CD4-positive, alpha-beta T cell treated with Interleukin-4 for 1 hour (primary cell): ENCODE measurements around the gene AGAP1.

ENCODE experiments used
- DNase-seq, 2 donors: peaks; one replicate each; pipeline ENCODE4 v3.0.0-alpha.2; 2020 to 2022

Gene AGAP1

DNA sequence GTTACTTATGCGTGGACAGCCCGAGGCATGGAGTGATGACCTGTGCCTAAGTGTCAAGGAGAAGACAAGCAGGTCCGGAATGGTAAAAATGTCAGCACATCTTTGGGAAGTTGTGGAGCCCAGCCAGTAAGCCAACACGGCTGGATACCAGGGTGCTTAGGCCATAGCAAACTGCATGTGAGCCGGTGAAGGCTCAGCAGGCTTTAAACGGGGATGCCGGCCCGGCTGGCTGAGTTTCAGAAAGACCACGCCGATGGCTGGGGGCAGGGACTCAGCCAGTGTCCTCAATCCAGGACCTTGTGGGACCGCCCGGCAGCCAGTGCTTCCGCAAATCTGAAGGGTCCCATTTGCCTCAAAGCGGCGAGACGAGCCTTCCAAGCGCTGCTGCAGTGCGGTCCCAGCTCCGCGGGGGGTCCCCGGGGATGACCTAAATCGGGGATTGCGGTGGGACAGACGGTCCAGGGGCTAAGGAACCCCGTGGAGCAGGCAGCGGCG is 946 bp upstream of the AGAP1 start:
- no peak for DNase-seq

DNA sequence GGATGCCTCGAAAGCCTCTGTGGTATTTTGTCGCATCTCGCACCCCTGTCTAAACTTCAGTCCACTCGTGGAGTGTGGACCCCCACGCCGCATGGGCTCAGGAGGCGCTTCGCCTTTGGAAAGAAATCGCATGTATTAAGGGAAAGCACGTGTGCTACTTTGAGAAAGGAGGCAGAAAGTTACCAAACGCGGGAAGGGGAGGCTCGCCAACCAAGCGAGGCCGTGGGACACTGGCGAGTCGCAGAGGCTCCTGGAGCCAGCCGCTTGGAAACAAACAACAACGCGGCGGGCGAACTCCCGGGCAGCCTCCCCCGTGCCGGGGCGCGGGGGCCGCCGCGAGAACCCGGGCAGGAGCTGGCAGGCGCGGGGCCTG is 455 bp upstream of the AGAP1 start:
- no peak for DNase-seq

DNA sequence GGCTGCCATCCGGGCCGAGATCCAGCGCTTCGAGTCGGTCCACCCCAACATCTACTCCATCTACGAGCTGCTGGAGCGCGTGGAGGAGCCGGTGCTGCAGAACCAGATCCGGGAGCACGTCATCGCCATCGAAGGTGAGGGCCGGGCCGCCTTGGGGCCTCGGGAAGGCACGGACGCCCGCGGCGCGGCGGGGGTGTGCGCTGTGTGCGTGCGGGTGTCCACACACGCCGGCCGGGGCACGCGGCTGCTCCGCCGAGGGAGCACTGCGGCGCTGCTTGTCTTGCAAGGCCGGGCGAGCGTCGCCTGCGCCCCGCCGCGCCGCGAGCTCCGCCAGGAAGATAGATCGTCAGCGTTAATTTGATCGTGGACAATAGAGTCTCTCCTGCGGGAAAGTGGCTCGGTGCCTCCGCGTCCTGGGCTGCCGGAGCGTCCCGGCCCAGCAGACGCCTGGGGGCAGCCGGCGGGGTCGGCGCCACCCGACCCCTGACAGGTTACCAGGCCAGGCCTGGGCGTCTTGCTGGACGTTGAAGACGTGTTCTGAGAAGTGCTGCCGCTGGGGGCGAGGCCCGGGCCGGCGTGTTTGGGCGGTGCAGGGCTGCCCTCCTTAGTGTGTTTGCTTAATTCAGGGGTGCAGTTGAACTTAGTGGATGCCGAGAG is 1.0 kb downstream of the AGAP1 start:
- no peak for DNase-seq

DNA sequence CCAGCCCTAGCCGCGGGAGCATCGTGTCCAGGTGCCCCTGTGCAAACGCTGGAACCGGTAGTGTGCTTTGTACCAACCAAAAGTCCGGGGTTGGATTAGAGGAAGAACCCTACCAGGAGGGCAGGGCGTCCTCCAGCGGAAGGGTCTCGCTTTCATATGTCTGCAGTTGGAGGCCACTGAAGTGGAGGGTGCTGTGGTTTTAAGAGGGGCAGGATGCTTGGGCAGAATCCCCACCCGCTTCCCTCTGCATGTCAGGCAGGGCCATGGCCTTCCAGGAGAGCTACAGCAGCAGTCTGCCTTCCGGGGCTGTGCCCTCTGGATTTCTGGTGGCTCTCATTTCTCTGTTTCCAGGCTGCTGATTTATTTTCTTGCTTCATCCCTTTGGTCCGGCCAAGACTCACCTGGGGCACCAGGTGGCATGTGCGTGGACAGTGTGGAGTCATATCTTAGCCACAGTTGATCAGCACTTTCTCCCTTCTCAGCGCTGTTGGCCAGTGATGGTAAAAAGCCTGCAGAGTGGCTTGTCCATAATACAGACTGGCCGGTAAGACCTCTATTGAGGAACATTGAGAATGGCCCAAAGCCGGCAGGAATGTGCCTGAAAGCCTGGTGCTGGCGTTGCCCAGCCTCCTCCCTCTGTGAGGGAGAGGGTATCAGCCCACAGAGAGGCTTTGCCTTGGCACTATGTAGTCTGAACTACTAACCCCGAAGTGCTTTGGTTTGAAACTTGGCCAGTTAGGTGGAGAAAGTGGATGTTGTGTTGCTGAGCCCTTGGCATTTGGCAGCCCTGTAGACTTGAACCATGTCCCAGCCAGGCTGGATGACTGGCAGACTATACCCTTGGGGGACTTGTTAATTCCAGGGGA is 1.8 kb downstream of the AGAP1 start:
- no peak for DNase-seq

DNA sequence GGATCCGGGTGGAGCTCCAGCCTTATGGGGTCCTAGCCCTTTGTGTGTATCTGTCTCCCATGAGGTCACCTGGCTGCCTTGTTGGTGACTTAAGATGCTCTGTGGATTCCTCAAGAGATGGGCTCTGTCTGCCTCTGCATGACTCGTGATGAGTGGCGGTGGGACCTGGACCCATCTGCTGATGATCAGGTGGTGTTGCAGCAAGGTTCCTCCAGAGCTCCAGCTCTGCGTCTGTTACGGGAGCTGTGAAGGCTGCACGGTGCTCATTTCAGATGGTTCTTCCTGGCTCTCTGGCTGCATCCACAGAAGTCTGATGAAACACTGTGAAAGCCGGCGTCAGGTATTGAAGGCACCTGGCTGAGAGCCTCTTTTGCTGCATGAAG is 2.4 kb downstream of the AGAP1 start:
- DNase-seq: no peak

DNA sequence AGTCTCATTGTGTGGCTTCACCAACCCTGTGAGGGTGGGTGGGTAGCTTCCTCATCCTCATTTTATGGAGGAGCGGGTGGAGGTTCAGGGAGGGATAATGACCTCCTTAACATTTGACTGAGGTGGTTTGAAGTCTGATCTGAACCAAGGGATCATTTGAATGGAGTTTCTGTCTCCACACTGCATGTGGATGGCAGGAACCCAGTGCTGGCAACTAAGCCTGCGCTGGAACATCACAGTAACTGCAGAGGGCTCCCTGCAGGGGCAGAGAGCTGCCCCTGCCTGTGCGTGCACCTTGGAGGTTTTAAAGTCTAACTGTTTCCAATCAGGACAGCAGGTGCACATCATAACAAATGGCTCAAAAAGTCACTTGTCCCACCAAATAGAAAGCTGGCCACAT is 3.3 kb downstream of the AGAP1 start:
- DNase-seq: no peak

DNA sequence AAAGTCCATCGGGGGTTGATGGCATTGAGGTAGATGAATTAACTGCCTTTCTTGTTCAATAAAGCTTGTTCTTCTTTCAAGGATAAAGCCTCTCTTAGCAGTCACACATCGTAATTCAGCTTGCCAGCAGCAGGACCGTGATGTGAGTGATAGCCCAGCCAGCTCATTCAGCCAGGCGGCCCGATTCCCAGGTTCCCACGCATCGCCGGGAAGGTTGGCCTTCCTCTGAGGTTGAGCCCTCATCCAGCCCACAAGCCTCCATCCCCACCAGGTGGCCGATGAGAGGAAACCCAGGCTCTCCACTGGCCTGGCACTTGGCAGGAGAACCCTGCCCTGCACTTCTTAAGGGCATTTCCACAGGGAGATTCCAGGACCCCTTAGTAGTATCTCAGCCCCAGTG is 4.7 kb downstream of the AGAP1 start:
- no peak for DNase-seq

DNA sequence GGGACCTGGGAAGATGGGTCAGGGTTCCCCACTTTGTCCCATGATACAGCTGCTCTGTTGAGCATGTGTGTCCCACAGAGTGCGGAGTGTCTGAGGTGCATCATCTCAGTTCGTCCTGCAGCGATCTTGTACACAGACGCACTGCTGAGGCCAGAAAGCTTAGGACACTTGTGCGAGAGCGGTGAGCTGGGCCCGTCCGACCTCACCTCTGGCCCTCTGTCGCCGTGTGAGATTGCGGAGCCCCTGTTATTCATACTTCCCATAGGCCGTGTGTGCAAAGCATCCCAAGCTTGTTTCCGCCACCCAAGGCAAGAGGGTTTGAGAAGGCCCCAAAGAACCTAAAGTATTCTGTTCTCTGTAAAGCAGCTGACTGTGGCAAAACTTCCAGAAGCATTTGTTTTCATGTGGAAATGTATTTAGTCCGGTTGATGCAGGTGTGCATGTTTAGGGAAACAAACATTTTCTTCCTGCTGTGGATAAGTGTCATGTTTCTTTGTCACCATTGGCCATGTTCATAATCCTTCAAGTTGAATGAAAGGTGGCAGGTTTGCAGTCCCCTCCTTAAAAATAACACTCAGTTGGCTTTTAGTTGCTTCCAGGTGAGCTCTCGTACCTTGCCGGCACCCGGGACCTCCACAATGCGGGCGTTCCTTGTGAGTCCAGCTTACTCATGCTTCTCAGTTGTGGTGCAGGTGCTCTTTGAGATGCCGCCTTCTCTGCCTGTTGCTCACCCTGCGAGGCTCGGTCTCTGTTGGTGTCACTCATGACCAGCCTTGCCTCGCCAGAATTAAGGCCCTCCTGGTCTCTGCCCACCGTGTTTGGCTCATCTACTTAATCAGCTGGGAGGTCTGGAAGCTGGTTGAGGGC is 5.3 kb downstream of the AGAP1 start:
- no peak for DNase-seq

DNA sequence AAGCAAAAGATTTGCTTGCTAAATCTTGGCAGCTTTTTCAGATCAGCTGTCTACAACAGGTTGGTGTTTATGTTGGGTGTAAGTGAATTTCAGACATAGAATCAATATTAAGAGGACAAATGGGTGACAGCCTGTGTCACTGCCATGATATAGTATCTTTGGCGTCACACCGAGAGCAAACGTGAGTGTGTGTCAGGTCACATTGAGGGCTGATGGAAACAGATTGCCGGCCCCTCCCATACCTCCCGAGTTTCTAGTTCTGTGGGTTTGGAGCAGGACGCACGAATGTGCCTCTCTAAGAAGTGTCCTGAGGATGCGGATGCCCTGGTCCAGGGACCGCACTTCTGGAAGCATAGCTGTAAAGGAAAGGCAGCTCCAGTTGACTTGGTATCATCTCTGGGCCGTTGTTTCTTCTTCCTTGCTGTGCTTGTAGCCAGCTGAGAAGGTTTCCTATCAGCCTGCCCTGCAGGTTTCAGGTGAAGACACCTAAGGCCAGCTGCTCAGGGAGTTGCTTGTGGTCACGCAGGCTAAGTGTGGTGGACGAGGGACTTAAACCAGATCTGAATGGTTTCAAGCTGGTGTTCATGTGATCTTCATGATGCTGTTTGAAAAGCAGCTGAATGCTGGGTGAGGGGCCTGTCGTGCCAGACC is 6.4 kb downstream of the AGAP1 start:
- no peak for DNase-seq

DNA sequence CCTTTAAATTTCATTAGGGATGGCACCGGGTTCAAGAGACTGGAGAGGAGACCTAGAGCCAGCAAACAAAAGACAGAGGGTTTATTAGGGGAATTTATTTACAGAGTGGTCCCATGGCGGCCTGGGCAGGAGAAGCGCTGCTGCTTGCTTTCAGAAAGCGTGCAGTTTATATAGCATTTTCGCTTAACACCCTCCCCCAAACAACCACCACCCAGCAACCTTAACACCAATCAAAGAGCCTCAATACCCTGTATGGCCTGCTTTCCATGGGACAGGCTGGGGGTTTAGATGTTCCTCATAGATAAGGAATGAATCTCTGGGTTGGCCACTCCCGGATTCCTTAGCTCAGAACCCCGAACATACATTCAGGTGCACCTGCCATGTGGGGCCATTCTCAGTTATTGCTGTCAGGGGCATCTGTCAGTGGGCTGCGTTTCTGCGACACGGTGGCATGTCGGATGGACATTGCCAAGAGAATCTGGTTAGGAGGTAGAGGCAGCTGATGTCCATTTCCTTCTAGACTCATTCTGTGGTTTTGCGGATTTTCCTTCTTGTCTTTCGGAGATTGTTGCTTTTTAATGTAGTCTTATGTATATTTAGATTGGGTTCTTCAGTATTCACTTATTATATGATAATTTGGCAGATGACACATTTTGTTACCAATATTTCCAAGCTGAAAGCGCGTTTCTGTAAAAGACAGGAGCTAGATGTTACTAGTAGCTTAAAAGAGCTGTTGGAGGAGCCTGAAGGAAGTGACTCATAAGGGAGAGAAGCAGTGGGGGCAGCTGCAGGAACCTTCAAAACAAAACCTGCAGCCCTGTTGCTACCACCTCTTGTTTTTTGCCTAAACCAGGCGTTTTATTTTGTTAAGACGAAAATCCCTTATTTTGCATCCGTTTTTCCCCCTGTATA is 7.2 kb downstream of the AGAP1 start:
- no peak for DNase-seq

DNA sequence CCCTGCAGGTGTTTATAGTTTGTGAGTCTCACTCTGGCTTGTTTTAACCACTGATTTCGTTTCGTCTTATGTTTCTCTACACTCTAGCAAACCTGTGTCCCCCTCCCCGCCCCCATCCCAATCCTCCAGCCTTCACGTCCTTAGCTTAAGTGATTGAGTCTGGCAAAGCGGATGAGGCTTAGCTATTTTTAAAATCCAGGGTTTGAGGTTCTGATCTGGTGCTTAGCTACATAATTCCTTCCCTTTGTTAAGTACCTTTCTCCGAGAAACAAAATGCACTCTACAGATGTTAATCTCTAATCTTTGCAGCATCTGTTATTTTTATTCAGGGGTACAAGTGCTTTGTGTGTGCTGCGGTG is 7.8 kb downstream of the AGAP1 start:
- DNase-seq: no peak

DNA sequence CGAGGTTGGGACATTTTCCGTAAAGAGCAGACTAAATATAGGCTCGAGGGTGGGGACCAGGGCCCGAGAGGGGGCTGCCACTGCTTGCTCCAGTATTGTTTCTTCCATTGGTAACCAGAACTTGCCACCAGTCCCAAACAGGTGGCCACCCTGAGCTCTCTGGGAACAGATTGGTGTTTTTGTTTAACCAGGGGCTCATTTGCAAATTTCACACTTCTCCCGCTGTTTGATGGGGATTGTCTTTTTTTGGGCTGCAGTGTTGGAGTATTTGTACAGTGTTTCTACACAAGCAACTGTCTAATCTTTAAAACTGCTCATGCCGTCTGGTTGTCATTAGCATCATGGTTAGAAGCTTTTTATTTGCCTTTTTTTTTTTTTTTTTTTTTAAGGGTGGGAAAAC is 8.5 kb downstream of the AGAP1 start:
- DNase-seq: no peak

DNA sequence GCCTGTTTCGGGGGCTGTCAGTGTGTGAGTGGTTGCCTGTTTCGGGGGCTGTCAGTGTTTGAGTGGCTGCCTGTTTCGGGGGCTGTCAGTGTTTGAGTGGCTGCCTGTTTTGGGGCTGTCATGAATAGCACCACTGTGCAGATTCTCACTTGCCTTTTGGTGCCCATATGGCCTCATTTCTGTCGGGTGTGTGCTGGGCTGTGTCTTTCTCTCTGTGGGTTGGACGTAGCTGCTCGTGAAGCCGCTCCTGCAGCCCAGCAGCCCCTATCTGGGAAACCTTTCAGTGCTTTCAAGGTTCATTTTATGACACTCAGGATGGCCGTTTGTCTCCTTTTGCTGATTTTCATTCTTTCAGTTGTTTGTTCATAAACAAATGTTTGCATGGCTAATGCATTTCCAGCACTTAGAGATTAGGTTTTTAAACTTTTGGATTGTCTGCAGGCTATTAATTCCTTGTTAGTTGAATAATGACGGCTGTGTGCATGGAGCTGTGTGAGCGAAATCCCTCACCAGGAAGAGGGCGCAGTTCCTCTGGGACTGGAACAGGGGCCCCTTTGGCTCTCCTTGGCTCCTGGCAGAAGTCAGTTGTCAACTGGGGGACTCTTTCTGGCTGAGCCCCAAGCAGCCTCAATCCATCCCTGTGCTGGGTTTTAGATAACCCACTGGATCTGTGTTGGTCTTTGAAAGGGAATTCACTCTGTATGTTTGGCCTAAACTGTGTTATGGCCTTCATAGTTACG is 10.8 kb downstream of the AGAP1 start:
- no peak for DNase-seq

DNA sequence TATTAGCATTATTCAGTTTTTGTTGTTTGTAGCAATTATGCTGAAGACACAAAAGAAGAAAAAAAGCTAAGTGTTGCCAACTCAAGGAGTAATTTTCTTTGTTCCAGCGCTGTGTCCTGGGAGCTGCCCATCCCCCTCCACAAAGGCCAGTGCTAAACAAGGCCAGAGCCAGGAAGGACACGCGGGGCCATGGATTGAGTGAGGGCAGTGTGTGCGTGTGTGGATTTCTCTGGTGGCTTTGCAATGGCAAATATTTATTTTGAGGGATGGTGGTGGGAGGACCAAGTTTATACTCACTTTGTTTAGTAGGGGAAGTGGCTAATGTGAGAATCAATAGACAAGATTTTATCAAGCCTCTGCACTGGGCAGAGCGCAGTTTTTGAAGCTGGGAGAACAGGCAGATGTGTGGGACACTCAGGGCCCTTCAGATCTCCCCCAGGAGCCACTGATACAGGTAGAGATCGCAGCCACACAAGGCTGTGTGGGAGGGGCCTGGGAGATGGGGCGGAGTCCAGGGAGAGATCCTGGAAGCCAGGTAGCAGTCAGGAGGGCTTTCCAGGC is 11.4 kb downstream of the AGAP1 start:
- DNase-seq: no peak

DNA sequence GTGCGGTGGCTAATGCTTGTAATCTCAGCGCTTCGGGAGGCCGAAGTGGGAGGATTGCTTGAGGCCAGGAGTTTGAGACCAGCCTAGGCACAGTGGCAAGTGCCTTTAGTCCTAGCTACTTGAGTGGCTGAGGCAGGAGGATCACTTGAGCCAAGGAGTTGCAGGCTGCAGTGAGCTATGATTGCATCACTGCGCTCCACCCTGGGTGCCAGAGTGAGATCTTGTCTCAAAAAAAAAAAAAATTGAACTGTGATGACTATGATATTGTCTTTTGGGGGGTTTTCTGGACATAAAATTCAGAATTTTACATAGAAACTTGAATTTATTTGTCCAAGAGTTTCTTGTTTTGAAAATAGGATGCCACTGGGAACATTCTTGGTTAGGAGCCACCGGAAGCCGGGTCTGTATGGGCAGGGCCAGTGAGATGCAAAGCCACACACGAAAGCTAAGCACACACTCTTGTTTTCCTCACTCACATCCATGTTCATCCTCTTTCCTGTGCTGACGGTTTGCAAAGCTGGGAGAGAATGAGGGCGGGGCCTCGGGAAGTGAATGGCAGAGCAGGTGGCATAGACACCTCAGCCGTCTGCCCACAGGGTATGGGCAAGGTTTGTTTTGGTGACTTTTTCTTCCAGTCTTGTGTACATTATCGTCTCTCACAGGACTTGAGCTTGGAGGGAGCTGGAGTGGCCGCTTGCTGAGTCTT is 12.6 kb downstream of the AGAP1 start:
- no peak for DNase-seq

DNA sequence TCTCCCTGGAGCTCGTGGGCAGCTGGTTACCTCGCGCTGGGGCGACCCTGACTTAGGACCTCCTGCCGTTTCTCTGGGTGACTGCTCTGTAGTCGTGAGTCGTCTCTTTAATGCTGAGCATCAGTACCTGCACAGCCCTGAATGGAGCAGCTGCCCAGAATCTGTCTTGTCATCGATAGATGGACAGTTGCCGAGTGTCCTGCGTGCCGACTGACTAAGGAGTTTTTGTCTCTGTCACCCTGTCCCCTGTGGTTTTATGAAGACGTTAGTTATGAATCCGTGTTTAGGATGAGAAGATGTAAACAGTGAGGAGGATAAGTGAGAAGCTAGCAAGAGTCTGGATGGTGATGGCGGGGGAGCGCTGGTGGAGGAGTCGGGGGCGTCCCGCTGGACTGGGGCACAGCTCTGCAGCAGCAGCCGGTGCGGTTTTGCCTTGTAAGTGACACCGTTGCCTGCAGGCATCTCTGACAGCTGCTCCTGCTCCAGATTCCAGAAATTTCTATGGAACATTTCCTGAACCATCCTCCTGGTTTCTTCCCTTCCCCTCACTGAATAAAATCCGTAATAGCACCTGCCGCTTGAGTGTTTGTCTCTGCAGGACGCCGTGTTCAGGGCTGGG is 13.3 kb downstream of the AGAP1 start:
- DNase-seq: no peak

DNA sequence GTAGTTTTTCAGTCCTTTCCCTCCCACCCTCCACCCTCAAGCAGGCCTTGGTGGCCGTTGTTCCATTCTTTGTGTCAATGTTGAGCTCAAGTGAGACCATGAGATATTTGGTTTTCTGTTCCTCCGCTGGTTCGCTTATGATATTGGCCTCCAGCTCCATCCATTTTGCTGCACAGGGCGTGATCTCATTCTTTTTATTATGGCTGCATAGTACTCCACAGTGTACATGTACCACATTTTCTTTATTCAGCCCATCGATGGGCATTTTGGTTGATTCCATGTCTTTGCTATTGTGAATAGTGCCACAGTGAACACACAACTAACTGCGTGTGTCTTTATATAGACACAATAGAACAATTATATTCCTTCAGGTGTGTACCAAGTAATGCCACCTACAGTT is 14.1 kb downstream of the AGAP1 start:
- no peak for DNase-seq

DNA sequence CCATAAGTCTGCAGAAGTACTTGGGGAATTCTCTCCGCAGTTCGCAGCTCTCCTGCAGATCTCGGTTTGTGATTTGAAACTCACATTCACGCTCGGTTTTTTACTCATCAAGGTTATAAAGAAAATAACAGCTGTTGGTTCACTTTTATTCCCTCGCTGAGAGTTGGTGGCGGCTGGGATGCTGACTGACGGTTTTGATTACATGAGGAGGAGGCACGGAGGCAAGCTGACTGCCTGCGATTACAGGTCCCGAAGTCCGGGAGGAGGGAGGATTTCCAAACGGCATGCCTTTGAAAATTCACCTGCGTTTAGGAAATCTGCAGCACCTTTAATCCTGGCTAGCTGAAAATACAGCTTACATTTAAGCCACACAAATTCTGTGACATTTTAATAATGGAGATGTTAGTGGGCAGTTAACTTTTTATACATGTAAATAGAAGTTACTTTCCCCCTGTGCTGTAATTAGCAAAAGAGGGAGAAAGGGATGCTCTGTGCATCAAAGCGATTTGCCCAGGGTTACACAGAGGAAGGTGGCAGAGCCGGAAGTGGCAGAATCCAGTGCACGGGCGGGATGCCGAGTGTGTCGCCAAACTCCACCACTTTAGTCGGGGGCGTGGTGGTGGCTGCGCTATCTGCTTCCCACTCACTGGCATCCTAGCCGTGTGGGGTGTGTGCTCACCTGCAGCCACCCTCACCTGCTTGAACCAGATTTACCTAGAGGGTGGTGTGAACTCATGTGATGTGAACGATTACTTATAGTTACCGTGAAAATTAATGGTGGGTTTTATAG is 14.7 kb downstream of the AGAP1 start:
- DNase-seq: no peak

DNA sequence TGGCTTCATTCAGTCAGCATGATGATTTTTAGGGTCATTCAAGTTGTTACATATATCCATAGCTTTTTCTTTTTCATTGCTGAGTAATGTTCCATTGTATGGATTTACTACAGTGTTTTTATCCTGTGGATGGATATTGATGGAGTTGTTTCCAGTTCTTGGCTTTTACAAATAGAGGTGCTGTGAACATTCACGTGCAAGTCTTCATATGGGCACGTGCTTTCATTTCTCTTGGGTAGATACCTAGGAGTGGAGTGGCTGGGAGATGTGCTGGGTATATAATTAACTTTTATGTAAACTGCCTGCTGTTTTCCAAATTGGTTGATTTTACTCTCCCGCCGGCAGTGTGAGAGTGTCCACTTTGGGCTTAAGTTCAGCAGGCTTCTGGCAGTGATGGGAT is 16.5 kb downstream of the AGAP1 start:
- no peak for DNase-seq
